Ishikawa (cell line): ENCODE results near the gene ARHGEF3.

Source experiments
- CREB1 ChIP-seq: IDR thresholded peaks from 2 replicates; pipeline ENCODE4 v1.6.1; 2012; ENCODE audit warnings: low read depth
- TAF1 ChIP-seq: IDR thresholded peaks from 2 replicates; pipeline ENCODE4 v1.6.1; 2012; ENCODE audit warnings: low read depth, mild to moderate bottlenecking
- TEAD4 ChIP-seq: IDR thresholded peaks from 2 replicates; pipeline ENCODE4 v1.6.1; 2012

- TF ChIP-seq CREB1 (no peak), TAF1 (no peak), TEAD4 (no peak)
Observed at GRCh38 chr3:56693750-56694149, 108.0 kb downstream of the ARHGEF3 start.
